Left renal pelvis (tissue), 4 donors: ENCODE data around the gene CSRP3. TPM values are rescaled to one million over a fixed set of nuclear protein-coding genes. Genes with fewer than 3 reads are reported as not detected.

ENCODE experiments used
- DNase-seq, 4 donors: peaks; one replicate each; pipeline ENCODE4 v3.0.0-alpha.2; 2013; ENCODE audit warnings: low read depth in 4 of 4, low spot score in 3 of 4
- polyA plus RNA-seq, 4 donors: library from polyadenylated mRNA; unstranded; fragments of 120-200 nt; gene quantifications; one replicate each; pipeline ENCODE4 v1.2.1, GENCODE V29; 2013; ENCODE audit not compliant: insufficient read length in 4 of 4

CSRP3 gene
- polyA plus RNA-seq, 4 donors: not detected

DNA sequence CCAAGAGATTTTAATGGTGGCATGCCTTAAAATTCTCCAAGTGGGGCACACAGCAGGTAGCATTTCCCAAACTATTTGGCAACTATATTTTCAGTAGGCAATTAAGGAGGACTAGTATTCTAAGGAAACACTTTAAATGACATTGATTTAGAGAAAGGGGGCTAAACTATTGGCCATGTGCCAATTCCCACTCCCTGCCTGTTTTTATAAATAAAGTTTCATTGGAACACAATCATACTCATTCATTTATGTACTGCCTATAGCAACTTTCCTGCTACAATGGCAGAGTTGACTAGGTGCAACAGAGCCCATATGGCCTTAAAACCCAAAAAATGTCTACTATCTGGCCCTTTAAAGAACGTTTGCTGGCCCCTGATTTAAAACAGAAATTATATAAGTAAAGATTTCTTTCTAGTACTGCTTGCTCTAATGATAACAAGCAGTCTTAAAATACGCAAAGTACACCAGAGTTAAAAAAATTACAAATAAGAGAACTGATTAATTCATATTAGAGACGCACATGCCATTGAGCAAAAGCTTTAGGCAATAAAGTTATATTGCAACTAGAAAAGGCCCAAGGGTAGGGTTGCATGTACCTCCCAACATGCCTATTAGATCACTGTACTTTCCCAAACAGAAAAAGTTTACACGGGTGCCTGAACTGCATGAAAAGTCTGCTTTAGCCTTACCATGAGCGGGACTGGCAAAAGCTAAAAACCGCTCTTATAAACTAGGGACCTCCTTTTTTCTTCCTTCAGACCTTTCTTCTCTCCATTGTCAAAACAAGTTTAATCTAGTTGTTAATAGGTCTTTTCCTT, 24.8 kb upstream of the CSRP3 start:
- no peak for DNase-seq

DNA sequence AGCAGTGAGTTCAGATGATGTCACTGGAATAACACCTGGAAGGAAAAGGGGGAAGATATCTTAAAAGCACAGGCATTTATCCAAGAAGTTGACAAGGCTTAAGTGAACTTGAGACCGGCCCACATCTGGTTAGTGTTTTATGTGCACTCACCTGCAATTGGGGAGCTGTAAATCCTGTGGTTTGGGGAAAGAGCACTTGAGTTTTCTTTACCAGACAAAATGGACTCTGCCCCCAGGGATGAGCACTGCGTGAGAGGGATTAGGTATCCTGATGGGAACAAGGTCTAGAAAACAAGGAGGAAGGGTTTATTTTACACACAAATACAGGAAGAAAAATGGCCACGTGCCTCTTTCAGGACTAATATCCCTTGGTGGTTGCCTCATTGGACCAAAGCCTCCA, 23.8 kb upstream of the CSRP3 start:
- DNase-seq: no peak

DNA sequence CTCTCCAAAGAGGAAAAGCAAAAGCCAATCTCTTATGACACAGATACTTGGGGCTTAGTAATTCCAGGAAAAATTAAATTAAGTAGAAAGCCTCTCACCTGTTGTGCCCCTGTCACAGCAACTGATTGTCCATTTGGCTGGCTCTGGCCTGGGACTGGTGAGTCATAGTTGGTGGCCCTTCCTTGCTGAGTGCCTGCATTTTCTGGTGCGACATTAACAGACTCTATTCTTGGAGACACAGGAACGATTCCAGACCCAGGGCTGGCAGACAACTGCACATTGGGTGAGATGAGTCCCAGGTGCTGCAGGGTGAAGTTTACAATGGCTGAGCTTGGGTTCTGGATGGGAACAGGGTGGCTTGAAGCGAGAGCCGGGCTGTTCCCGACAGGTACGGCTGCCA, 23.3 kb upstream of the CSRP3 start:
- DNase-seq: no peak

DNA sequence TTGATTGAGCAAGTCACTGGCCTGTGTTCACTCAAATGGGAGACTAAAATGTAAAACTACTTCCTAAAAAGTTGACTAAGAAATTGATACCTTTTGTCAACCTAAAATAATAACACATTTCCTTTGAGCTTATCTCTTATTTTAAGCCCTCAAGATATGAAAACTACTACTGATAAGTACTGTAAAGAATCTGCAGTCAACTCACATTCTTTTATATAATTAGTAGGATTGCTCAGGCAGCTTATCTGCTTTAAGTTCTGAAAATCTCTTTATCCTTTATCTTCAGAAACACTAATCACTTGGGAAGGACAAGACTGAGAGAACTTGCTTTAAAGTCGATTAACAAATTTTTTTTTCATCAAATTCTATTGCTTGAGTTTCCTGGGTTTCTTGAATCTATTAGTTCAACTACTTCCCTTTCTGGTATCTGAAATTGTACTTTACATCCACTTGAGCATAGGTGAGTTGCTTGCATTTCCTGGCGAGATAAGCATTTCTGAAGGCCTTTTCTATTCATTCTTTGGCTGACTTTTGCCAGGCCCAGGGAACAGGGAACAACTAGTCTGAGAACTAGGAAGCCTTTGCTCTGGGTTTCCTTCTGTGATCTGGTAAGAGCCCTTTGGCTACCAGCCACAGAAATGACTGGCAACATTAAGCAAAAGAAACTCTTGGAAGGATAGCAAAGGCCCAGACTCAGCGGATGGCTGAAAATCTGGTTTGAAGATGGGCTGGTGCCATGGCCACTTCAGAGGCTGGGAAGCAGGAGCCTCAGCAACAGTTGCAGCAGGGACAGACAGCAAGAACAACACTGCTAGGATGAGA, 19.3 kb upstream of the CSRP3 start:
- no peak for DNase-seq

DNA sequence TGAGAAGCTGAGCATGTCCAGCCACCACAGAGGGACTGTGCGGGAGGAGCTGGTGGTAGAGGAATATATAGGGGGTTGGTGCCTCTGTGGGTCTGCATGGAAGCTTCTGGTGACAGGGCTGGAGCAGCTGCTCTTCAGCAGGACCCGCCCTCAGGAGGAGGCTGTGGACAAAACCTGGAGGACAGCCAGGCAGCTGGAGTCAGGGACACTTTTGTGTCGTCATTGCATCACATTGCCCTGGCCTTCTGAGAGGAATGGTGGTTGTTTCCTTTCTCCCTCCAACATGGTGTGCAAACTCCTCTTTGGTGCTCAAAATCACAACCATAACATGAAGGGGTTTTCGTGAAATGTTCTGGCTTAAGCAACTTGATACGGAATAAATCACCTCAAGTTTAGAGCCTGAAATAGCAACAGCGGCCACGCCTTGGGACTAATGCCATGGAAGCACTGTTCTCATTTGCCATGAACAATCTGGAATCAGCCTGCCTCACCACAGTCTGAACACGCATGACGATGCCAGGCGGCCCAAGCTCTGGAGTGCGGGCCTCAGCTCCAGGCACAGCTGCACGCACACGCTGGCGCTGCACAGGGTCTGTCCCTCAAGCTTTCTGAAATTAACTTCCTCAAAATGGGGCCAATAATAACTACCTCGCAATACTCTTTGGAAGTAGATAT, 17.1 kb upstream of the CSRP3 start:
- no peak for DNase-seq

DNA sequence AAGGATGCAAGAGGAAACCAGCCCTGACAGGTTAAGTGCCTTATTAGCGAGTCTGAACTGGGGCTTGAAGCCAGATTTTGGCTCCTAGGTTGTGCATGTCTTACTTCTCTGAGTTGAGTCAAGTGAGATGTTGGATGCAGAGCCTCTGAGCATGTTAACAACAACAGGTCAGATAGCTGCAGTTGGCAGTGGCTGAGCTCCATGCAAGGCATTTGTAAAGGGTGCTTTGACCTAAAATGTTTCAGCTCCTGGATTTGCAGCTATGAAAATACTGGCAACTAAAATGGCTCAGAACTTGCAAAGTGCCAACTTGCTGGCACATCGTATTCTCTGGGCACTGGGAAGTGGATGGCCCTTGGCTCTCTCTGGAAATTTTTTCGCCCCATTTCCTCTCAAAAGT, 16.4 kb upstream of the CSRP3 start:
- no peak for DNase-seq

DNA sequence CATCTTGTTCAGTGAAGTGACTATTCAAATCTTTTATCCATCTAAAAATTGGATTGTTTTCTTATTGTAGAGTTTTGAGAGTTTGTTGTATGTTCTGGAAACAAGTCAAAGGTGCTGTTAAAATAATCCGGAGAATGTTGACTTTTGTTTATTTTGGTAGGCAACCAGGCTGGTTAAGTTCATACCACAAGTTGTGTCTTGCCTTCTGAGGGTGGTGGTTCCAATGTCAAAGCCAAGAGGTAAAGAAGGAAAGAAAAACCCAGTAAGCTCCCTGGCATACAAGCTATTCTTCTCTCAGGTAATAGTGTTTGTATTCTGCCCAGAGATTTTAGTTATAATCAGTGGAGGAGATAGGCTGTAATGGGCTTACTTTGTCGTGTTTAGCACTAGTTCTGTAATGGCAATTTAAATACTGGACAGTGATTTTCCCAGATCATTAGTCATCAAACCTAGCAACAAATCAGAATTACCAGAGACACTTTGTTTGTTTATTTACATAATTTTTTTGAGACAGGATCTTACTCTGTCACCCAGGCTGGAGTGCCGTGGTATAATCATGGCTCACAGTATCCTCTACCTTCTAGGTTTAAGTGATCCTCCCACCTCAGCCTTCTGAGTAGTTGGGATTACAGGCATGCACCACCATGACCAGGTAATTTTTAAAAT, 15.1 kb upstream of the CSRP3 start:
- no peak for DNase-seq

DNA sequence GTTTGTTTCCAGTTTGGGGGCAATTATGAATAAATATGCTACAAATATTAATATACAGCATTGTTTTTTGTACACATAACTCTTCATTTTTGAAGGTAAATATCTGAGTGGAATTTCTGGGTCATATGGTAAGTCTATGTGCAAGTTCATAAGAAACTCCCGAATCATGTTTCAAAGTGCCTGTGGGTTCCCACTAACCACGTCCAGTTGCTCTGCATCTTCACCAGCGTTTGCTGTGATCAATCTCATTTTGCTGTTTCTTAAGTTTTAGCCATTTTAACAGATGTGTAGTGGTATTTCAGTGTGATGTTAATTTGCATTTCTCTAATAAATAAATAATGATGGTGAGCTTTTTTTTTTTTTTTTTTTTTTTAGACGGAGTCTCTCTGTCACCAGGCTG, 14.2 kb upstream of the CSRP3 start:
- no peak for DNase-seq

DNA sequence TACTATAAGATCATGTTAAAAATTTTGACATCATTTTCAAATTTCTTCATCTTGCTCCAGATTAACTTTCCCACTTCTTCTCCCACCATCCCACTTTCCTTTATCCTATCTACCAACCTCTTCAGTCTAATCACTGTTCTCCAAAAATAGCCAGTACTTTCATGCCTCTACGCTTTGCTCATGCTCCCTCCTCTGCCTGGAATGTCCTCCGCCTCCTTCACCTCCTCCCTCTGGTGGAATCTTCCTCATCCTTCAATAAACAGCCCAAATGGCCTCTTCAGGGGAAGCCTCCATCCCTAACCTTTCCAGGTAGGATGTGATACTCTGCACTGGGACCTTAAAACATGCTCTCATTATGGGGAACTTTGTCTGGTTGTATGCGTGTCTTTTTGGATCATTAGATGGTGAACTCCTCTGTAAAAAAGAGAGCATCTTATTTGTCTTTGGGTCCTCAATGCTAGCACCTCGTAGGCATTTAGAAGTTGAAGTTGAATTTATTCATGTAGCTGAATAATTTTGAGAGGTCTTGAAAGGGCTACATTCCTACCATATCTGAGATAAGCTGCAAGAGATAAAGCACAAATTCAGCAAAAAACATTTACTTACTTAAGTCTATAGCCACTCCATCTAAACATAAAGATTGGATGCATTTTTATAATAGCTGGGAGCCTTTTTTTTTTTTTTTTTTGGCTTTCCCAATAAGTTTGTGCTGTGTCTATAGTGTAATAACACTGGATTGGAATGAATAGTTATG, 8.0 kb upstream of the CSRP3 start:
- DNase-seq: no peak

DNA sequence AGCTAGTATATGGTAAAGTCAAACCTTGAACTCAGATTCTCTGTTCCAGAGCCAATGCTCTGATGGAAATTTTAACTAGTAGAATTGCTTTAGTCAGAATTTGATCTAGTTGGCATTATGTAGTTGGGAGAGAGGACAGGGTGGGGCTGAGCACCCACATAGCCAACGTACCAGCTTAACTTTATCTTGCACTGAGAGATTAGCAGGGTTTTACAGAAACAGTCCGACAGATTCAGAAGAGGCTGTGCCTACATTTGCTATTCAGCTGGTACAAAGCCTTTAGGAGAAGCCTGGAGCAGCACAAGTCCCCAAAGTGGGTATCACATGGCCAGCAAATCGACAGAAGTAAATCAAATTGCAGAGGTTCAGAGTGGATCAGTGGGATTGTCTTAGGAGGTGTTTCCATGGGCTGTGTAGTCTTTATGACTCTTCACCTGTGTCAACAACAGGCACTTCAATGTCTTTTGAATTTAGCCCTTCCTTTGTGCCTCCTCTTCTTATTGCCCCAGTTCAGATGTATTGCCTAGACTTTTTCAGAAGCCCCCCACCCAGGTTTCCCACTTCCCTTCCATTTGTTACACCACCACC, 7.3 kb upstream of the CSRP3 start:
- no peak for DNase-seq

DNA sequence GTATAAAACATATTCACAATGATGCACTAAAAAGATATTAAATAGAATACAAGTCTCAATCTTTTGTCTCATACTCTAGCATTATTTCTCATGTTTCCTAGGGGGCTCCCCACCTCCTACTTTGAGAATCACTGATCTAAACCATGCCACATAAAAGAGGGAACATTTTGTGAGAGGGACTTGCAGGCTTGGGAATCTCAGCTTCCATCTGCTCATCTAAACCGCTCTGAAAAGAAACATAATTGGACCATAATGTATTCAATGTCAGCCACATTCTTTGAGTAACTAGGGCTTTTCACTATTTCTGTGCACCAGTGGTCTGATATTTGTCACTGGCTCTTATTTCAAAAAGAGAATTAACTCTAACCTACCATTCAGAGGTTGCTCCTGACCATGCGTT, 6.4 kb upstream of the CSRP3 start:
- DNase-seq: no peak

DNA sequence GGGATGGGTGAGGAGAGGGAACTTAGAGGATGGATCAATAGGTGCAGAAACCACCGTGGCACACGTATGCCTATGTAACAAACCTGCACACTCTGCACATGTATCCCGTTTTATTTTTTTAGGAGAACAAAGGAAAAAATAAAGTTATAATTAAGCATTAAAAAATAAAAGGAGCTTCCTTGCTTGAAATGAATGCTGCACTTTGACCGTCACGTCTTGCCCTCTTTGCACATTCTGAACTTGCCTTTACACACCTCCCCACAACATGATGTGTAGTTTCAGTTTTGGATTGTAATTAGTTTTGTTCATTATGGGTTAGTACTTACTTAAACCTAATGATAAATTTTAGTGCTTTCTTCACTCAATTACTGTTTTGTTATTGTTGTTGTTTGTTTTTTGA, 3.1 kb upstream of the CSRP3 start:
- no peak for DNase-seq

DNA sequence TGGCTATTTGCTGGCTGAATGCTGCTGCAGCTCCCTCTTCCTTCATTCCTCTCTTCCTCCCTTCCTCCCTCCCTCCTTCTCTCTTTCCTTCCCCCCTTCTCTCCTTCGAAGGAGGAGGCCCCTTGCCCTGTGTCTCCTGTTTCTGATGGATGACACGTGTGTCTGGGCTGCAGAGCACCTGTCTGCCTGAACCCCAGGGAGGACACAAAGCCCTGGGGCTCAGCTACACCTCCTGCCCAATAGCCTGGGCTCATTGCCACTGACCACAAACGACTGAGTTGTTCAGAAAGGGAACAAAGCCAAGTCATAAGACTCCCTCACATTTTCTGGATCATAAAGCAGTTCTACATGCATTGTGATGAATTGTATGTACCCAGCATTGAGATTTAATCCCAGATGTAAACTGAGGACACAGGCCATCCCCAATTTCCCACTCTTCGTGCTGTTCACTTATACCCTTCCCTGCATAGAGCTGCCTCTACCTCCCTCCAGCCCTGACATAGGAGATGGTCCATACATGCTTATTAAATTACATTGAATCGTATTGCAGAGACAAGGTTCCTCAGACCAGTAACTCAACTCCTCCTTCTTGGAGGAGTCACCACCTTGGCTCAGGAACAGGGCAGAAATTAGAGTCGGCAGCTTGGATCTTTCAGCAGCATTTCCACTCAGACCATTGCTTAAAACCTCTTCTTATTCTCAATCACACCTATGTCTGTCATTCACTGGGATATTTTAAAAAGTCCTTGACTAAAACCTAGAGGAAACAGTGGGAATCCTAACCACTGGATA, 1.2 kb downstream of the CSRP3 start:
- no peak for DNase-seq

DNA sequence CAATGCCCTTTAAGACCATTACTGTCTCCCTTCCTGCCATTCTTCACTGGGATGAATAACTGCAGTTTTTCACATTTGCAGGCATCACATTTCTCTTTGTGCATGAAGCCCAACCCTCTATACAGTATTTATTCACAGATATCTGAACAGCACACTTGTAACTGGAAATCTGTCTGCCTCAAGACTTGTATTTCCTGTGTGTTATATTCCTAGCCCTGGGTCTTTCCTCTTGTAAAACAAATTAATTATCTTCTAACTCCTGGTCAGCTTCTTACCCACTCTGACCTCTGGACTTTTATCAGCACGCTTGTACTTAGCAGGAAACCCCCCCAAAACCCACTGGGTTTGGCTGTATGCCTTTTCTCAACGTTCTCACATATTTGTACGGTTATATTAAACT, 2.0 kb downstream of the CSRP3 start:
- peak in 1 of 4 donors; percentile 6 for DNase-seq

DNA sequence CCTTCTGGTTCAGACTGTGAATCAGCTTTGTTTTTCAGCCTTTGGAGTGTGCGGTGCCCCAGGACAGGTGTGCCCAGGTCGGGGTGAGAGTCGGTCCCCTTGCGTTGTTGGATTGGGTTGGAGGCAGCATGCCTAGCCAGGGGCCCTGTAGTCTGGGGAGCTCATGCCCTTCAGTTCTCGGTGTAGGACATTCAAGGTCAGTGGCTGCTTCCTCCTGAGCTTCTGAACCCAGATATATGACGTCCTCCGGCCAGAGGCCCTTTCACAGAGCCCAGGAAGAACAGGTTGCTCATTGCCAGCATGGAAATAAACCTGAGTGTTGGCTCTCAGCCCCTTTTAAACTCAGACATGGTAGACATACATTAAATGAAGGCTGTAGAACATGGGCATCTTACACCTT, 2.7 kb downstream of the CSRP3 start:
- DNase-seq: no peak

DNA sequence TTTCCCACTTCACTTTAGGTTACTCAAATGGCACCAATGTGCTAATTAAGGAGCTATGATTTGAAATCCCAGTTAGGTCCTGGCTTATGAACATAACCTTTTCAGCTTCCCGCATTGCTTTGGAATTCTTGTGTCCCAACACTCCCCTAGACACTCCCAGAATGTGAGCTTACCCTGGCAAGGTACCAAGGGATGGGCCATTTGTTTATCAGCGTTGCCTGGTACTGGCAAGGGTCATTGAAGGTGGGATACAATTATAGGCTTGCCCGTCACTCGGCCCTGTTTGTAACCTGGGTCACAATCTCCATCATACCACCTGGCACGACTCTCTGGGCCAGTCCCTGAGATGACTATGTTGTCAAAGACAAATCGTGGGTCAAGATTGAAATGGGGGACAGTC, 5.4 kb downstream of the CSRP3 start:
- DNase-seq: no peak

DNA sequence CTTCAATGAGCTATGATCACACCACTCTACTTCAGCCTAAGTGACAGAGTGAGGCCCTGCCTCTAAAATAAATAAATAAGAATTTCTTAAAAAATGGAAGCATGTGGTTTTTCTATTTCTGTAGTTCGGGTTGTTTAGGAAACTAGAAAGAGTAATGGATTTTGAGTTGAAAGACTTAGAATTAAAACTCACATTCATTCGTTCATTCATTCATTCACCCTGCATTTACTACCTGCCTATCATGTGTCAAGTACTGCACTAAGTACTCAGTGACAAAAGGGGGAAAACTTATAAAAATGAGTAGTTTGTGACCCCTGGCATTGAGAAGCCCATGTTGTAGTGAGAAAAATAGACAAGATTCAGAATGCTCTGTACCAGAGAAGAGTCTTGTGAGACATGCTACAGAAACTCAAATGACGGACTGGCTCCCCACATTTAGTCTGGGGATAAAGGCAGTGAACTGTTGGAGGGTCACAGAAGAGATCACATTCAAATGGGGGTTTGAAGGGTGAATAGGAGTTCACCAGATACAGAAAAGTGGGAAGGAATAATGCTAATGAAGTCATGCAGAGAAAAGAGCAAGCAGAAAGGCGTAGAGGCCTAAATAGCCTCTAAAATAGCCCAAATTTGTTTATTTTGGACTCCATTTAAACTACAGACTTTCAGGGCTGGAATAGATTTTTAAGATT, 7.0 kb downstream of the CSRP3 start:
- DNase-seq: no peak

DNA sequence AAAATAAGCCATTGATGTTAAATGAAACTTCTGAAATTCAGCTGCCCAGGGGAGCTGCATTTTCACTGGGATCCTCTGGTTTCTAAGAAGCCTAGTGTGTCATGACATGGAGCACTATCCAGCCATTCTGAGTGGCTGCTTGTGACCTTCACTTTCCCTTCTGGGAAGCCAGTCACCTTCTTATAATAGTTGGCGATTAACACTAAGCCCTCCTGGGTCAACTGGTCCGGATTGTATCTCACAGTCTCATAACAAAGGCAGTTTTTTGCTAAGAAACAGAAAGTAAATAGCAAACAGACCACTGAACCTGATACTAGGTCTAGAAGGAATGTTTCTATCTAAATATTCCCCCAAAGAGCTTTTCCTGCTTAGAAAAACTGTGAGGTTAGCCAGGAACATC, 7.9 kb downstream of the CSRP3 start:
- DNase-seq: no peak
